ENCODE results near the gene ARFGAP1. TPM values are rescaled to one million over a fixed set of nuclear protein-coding genes. Genes with fewer than 3 reads are reported as not detected.

ARFGAP1 gene
- total and polyA plus RNA-seq, 10 of the 15 experiments (the other 5 are each of a cell fraction or from before 2014, with no cell fraction given), result 0.45 to 79.9 (median 30.8) TPM

- BruUV-seq (replicated peaks), result no TSS peak
- Histone ChIP-seq H3K9me3 (replicated peaks; ENCODE audit: control insufficient read depth, insufficient read depth, low read length) (no peaks in the 10 kb centered on the region), H3K4me1 (ENCODE audit: control insufficient read depth, insufficient read depth, low read length) (no peaks in the 10 kb centered on the region), H4K20me1 (ENCODE audit: control insufficient read depth, insufficient read depth) (no peaks in the 10 kb centered on the region), H3K4me2 (ENCODE audit: control insufficient read depth, insufficient read depth) (no peak overlapping the region), H3K9ac (ENCODE audit: control insufficient read depth, insufficient read depth, low read length) (no peak overlapping the region), H3K36me3 (ENCODE audit: control insufficient read depth in 2 of 2, insufficient read depth in 2 of 2, low read length in 1 of 2) (peaks cover 16 to 17% of the 10 kb centered on the region in 2 experiments), H2AFZ (ENCODE audit: control insufficient read depth, low read depth, low read length) (no peak overlapping the region), H3K79me2 (ENCODE audit: control insufficient read depth, insufficient read depth, low read length) (peaks cover 4% of the 10 kb centered on the region), H3K4me3 (no peak overlapping the region), H3K27ac (ENCODE audit: control insufficient read depth, insufficient read depth) (no peak overlapping the region), H3K27me3 (replicated peaks in 1 of 2; ENCODE audit: control insufficient read depth in 2 of 2, insufficient read depth in 2 of 2, low read length in 1 of 2) (no peaks in the 10 kb centered on the region)
- FAIRE-seq (no peak), DNase-seq (ENCODE audit: low read depth, low spot score) (no peak), ATAC-seq (no peak)
- ChIA-PET SMC1A (ENCODE audit: uncharacterized antibody, unreplicated experiment) (no interaction called here), POLR2A (no interaction called here), RAD21 (ENCODE audit: unreplicated experiment) (no interaction called here), CTCF (interaction anchor here (1.4 to 1.8 kb wide), 2 partner anchors 11 to 56 kb away, joined by 5 to 10 read pairs; no protein-coding TSS in a partner anchor)
- 93% methylated on average over 14 of the region's 15 CpGs for WGBS (ENCODE audit: insufficient coverage, insufficient replicate concordance, low lambda C conversion rate, missing lambda C conversion rate)
- in situ Hi-C loops (cut with MboI), result no loop called here
- intact Hi-C loops (cut with micrococcal nuclease; ENCODE audit: unreplicated experiment), result no loop called here
- no peak for TF ChIP-seq FOS (IDR thresholded peaks at IDR 0.05; ENCODE audit: borderline replicate concordance, extremely low read depth, insufficient read length)
- TF ChIP-seq TBL1XR1 (IDR thresholded peaks at IDR 0.05; ENCODE audit: low read depth, low read length), result no peak
- no peak for TF ChIP-seq SUZ12 (IDR thresholded peaks at IDR 0.05; ENCODE audit: unreplicated experiment)
- no peak for TF ChIP-seq NFIC (IDR thresholded peaks at IDR 0.05; ENCODE audit: low read depth, low read length)
- TF ChIP-seq NFYB (IDR thresholded peaks at IDR 0.05; ENCODE audit: insufficient read depth, low read depth, low read length), result no peak
- TF ChIP-seq TCF7 (IDR thresholded peaks at IDR 0.05; ENCODE audit: borderline replicate concordance), result no peak
- TF ChIP-seq, protein P1, sequence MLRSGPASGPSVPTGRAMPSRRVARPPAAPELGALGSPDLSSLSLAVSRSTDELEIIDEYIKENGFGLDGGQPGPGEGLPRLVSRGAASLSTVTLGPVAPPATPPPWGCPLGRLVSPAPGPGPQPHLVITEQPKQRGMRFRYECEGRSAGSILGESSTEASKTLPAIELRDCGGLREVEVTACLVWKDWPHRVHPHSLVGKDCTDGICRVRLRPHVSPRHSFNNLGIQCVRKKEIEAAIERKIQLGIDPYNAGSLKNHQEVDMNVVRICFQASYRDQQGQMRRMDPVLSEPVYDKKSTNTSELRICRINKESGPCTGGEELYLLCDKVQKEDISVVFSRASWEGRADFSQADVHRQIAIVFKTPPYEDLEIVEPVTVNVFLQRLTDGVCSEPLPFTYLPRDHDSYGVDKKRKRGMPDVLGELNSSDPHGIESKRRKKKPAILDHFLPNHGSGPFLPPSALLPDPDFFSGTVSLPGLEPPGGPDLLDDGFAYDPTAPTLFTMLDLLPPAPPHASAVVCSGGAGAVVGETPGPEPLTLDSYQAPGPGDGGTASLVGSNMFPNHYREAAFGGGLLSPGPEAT (IDR thresholded peaks at IDR 0.05; ENCODE audit: low read depth), result no peak
- TF ChIP-seq, protein P2, sequence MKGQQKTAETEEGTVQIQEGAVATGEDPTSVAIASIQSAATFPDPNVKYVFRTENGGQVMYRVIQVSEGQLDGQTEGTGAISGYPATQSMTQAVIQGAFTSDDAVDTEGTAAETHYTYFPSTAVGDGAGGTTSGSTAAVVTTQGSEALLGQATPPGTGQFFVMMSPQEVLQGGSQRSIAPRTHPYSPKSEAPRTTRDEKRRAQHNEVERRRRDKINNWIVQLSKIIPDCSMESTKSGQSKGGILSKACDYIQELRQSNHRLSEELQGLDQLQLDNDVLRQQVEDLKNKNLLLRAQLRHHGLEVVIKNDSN (IDR thresholded peaks at IDR 0.05; ENCODE audit: borderline replicate concordance, extremely low read length, insufficient read depth, low read depth, low read length), result no peak
- no peak for TF ChIP-seq SREBF2 (IDR thresholded peaks at IDR 0.05; ENCODE audit: low read length)
- no peak for TF ChIP-seq ZNF622 (IDR thresholded peaks at IDR 0.05)
- no peak for TF ChIP-seq SREBF1 (IDR thresholded peaks at IDR 0.05; ENCODE audit: low read length)
- TF ChIP-seq BRCA1 (IDR thresholded peaks at IDR 0.05; ENCODE audit: low read depth, low read length), result no peak
- no peak for TF ChIP-seq FOXK2 (IDR thresholded peaks at IDR 0.05)
- no peak for TF ChIP-seq NR2F1 (conservative IDR thresholded peaks at IDR 0.05)
- TF ChIP-seq BCLAF1 (IDR thresholded peaks at IDR 0.05), result no peak
- TF ChIP-seq EP300 (IDR thresholded peaks at IDR 0.05; ENCODE audit: borderline replicate concordance in 1 of 2, control insufficient read depth in 1 of 2, low read depth in 2 of 2, low read length in 2 of 2), result no peak
- TF ChIP-seq, protein P3, sequence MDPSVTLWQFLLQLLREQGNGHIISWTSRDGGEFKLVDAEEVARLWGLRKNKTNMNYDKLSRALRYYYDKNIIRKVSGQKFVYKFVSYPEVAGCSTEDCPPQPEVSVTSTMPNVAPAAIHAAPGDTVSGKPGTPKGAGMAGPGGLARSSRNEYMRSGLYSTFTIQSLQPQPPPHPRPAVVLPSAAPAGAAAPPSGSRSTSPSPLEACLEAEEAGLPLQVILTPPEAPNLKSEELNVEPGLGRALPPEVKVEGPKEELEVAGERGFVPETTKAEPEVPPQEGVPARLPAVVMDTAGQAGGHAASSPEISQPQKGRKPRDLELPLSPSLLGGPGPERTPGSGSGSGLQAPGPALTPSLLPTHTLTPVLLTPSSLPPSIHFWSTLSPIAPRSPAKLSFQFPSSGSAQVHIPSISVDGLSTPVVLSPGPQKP (IDR thresholded peaks at IDR 0.05; ENCODE audit: low read depth, low read length), result no peak
- TF ChIP-seq SUPT20H (IDR thresholded peaks at IDR 0.05; ENCODE audit: borderline replicate concordance, control insufficient read depth, low read depth, low read length), result no peak
- no peak for TF ChIP-seq PML (IDR thresholded peaks at IDR 0.05; ENCODE audit: low read length)
Observed at GRCh38 chr20:63279931-63280330, 7.3 kb downstream of the ARFGAP1 start.

Measured in GM12878 (cell line).